GM19238 (cell line): Measurements from ENCODE around the gene MTHFSD.

Experiments used
- DNase-seq: peaks from one replicate; pipeline ENCODE4 v3.0.0; 2011; ENCODE audit warnings: low spot score; ENCODE audit not compliant: insufficient read length

Gene MTHFSD

GRCh38 chr16:86503830-86504229, 51.2 kb downstream of the MTHFSD start:
- no peak for DNase-seq

- no peak for DNase-seq
These were observed 51.9 kb downstream of the MTHFSD start for GRCh38 chr16:86502856-86503748.

- no peak for DNase-seq
These were observed 52.8 kb downstream of the MTHFSD start for GRCh38 chr16:86501989-86502855.

- DNase-seq = no peak
These were observed 54.1 kb downstream of the MTHFSD start for GRCh38 chr16:86500708-86501510.

- DNase-seq = no peak
These were observed 54.9 kb downstream of the MTHFSD start for GRCh38 chr16:86499889-86500707.

- no peak for DNase-seq
These were observed 55.6 kb downstream of the MTHFSD start for GRCh38 chr16:86499440-86499786.

- no peak for DNase-seq
These were observed 56.2 kb downstream of the MTHFSD start for GRCh38 chr16:86498671-86499439.

GRCh38 chr16:86498155-86498670, 56.8 kb downstream of the MTHFSD start:
- DNase-seq = no peak

- no peak for DNase-seq
These were observed 57.4 kb downstream of the MTHFSD start for GRCh38 chr16:86497551-86498021.

- DNase-seq = no peak
These were observed 58.0 kb downstream of the MTHFSD start for GRCh38 chr16:86496929-86497461.

GRCh38 chr16:86496262-86496928, 58.6 kb downstream of the MTHFSD start:
- no peak for DNase-seq

- no peak for DNase-seq
These were observed 59.2 kb downstream of the MTHFSD start for GRCh38 chr16:86495756-86496261.

GRCh38 chr16:86495357-86495701, 59.7 kb downstream of the MTHFSD start:
- DNase-seq = no peak

GRCh38 chr16:86494565-86495356, 60.3 kb downstream of the MTHFSD start:
- no peak for DNase-seq

GRCh38 chr16:86494039-86494564, 60.9 kb downstream of the MTHFSD start:
- no peak for DNase-seq

- DNase-seq = no peak
These were observed 61.9 kb downstream of the MTHFSD start for GRCh38 chr16:86492961-86493629.
